GM21737 (cell line): ENCODE data around the gene DAAM2.

Experiments used
- ATAC-seq: cut with Tn5 transposase; IDR thresholded peaks from one replicate; pipeline ENCODE4 v1.9.1; 2021; ENCODE audit warnings: mild to moderate bottlenecking, moderate library complexity; ENCODE audit not compliant: unreplicated experiment

Gene DAAM2

DNA sequence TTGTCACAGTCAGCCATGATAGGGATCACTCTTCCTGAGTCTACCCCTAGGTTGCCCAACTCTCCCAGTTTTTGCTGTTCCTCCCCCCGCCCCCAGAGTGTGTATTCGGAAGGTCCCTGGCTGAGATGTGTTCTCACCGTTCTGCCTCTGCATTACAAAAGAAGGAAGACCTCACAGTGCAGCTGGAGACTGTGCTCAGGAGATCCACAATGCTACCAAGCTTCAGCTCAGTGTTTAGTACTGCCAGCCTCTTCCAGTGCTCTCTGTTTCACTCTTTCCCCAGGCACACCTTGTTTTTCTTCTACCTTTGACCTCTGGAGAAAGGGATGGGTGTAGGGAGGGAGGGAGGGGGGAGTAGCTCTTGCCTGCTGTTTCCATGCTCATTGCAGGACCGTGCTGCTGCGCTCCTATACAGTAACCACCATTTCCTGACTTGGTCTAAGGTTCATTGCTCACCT is 155.5 kb downstream of the DAAM2 start:
- no peak for ATAC-seq

DNA sequence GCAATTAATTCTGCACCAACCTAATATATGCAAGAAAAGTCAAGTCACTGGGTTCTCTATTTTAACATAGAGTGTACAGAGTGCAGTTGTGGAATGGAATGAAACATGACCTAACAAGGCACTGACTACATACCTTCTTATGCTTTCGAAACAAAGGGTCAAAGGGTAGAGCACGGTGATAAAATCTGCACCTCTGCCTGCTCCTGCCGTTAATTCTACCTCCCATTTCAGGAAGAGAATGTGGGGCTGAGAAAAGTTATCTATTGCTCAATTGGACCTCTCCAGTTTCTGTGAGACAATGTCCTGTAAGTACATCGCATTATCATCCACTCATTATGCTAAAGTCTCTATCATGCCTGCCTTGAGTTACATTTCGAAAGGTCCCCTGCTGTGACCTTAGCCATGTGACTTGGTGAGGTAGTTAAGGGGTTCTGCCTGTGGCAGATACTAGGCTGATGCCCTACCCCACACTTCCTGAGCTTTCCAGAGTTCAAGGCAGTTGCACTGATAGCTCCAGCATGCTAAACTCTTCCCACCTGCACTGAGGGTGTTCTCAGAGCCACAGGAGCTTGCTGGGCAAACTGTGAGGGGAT is 156.1 kb downstream of the DAAM2 start:
- no peak for ATAC-seq

DNA sequence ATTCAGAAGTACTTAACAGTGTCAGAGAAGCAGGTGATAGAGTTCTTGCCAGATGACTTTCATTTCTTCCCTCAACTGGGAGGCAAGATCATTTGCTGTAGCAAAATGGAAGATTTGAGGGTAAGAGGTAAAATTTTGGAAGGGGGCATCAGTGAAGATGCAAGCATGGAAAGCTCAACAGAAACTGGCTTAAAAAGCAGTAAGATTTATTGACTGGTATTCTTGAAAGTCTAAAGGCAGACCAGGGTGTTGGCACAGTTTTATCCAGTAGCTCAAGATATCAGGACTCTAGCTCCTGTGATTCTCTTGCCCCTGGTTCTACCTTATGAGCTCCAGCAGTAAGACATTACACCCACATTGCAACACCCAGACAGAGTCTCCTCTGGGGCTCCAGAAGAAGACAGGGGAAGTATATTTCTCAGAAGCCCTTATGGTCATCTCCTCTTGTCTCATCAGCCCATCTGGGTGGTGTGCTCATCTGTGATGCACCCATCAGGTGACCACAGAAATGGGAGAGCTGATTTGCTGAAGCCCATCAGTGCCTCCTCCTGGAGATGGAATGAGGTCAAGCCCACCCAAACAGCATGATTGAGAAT is 158.0 kb downstream of the DAAM2 start:
- no peak for ATAC-seq

DNA sequence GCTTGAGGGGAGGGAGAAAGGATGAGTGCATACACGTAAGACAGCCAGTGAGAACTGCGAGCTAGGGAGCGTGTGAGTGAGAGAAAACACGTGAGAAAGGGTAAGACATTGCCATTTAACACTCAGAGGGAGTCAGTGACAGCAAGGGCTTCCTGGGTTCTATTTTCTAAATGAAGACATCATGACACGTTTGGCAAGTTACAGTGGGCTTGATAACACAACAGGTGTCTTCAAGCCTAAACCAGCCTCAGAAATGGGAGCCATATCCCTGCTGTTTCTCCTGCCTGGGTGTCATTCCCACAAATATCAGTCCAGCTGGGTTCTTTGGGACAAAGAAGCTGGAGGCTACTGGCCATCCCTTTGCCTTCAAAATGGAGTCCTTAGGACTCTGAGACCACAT is 159.0 kb downstream of the DAAM2 start:
- ATAC-seq: no peak

DNA sequence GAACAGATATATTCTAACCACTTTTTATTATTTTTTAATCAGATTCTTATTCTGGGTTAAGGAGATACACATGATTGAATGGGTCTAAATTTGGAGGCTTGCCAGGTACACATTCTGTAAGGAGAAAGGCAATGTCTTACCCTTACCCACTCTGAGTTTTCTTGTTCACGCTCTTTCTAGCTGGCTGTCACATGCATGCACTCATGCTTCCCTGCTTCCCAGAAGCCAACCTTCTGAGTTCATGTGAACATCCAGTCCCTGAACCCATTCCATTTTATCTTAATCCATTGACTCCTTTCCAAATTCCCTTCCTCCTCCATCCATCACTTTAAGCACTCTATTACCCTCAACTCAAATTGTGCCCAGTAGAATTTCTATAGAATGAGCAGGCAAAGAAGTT is 159.5 kb downstream of the DAAM2 start:
- ATAC-seq: no peak

DNA sequence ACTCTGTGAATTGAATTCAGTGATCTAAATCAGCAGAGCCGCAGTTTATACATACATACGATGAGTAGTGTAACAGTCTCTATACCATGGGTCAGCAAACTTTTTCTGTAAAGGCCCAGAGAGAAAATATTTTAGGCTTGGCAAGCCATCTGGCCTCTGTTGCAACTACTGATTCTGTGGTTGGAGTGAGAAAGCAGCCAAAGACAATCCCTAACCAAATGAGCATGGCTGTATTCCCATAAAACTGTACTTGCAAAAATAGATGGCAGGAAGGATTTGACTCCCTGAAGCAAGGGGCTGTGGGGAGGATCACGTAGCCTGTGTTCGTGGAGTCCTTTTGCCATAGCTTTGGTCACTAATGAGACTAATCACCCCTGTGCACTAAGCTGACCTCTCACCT is 160.0 kb downstream of the DAAM2 start:
- no peak for ATAC-seq

DNA sequence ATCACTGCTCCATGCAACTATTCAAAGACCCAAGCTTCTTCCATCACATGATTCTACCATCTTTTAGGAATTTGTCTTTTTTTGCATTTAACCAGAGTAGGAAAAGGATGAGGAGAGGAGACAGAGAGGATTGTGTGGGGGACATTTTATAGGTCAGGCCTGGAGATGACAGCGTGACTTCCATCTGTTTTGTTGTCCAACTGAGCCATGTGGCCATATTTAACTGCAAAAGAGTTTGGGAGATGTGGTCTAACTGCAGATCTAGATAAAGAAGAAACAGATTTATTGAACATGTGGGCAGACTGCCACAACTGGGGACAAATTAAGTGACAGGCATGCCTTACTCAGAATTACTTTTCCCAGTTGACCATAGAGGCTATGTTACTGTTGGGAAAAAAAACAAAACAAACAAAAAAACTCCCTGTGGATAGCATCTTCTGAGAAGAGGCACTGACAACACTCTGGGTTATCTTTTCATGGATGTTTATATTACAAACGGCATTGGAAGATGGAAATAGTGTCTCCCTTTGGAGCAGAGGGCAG is 161.0 kb downstream of the DAAM2 start:
- no peak for ATAC-seq
